ENCODE measurements around the gene SOWAHA.

Gene SOWAHA

DNA sequence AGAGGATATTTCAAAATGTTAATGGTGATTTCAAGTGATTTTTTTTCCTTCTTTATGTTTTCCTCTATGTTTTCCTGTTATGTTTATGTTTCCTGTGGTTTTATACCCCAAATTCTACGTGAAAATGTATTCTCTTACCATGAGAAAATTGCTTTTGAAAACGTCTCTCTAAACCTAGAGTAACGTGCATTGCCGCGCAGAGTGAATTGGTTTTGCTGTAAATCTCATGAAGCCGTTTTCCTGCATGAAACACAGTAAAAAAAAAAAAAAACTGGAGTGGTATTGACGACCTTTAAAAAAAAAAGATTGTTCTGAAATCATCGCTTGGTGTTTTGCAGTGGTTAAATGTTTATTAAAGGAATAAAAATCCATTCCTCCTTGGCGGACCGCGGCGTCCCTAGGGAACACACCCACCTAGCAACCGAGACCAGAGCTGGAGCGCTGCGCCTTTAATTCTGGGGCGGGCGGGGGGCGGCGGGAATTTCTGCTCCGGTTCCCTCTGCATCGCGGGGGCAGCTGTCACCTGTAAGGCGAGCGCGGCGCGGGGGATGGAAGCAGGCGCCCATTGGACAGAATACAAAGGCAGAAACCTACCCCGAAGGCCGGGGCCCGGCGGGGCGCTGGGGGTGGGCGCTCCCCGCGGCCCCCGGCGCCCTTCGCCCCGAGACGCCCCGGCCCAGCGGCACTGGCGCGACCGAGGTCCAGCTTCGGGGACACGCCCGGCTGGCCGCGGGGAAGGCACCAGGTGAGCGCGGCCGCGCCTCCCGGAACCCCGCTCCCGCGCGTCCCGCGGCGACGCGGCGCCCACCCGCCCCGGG is at the start of gene SOWAHA:
TSS of gene SOWAHA (plus strand) at position 522 of the 818 bp plus-strand sequence. CDS start 320 bp downstream, outside the sequence.
- no peak for DNase-seq

DNA sequence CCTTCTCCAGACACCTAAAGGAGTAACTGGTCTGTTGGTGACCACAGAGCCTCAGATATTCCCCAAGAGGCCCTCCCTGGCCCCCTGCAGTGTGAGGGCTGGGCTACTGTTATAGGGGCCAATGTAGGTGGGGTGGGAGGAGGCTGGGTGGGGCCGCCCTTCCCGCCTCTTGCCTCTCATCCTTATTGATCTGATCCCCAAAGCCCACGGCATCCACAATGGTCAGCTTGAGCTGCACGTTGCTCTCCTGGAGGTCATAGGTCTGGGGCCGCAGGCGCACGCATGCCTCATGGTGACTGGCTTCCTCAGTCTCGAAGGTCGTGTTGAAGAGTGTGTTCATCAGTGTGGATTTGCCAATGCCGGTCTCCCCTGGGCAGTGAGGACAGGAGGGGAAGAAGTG is 49.1 kb upstream of the SOWAHA start:
- DNase-seq = no peak

DNA sequence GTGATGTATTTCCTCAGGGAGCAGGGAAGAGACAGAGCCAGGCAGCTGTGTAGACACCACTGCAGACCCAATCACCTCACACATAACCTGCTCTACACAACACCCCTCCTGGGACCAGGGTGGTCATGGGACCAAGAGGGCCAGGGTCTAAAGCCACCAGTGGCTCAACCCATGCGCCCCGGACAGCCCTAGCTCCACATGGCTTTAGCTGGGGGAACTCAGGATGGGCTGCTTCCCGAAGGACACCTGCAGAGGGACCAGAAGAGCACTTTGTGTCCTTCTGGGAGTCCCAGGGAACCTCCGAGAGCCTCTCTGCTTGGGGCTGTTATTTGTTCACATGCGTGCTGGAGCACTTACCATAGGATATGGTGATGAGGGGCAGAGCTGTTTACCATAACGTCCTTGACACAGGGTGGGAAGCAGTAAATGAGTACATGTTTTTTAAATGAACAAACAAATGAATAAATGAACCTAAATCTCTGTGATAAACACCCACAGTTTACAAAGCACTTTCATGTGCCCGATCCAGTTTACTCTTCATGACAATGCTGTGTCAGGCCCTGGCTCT is 48.3 kb upstream of the SOWAHA start:
- no peak for DNase-seq

DNA sequence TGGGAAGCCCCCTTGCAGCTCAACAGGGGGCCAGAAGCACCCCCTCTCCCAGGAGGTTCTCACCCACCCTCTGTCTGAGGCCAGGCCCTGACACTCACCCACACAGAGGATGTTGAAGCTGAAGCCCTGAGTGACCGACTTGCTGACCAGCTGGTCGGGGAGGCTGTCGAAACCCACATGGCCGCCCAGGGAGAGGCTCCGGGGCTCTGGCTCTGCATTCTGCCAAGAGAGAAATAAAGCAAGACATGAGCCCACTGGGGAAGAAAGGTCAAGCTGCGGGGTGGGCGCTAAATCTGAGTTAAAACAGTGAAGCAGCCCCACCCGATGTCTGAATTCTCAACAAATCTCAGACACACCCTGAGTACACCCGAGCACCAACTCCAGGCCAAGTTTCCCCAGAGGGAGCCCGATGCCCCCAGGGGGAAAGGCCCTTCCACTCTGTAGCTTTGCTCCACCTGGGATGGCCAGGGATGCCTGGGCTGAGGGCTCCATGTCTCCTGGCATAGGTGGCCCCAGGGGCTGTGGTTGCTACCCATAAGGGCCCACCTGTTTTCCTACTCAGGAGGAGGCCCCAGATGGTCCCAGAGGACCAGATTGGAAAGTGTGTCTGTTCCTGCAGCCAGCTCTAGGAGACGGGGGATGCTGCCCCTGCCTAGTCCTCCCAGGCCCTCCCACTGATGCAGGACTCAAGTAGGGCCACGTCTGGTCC is 47.6 kb upstream of the SOWAHA start:
- DNase-seq = no peak

DNA sequence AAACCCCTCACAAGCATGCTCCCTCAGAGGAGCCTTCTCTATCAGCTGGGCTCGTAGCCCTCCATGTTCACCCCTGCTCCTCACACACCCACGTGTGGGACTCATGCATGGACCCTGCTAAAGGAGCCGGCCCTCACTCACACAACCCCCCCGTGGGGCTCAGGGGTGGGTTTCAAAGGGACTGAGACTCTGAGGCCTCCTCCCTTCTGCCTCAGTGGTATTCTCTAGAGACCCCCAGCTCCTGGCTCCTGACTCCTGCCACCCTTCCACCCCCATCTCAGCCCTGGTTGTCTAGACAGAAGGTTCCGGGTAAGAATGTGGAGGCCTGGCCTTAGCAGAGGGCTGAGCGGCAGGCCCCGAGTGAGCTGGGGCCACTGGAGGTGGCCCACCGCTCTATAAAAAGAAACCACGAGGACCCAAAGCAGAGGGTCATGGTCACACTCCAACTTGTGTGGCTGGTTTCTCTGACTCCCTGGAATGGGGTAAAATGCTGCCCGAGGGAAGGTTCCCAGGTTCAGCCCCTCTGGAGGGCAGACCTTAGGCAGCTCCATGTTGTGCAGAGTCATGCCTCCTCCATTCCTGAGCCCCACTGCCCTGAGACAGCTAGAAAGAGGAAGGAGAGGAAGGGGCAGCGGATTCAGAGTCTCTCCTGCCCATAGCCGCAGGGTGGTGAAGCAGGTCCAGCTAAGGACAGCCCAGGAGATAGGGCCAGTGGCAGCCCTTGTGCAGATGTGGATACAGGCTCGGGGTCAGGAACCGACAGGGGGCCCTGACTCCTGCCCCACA is 46.9 kb upstream of the SOWAHA start:
- DNase-seq = no peak

DNA sequence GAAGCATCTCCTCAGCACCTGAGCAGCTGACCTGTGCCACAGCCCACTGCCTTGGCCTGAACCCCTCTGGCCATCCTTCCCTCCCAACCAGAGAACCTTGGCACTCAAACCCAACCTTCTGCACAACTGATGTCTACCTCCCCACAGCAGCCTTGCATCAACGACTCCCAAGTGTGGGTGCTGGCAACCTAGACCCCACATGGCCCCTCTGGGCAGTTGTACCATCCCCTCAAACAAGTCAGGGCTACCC is 46.4 kb upstream of the SOWAHA start:
- DNase-seq = no peak

DNA sequence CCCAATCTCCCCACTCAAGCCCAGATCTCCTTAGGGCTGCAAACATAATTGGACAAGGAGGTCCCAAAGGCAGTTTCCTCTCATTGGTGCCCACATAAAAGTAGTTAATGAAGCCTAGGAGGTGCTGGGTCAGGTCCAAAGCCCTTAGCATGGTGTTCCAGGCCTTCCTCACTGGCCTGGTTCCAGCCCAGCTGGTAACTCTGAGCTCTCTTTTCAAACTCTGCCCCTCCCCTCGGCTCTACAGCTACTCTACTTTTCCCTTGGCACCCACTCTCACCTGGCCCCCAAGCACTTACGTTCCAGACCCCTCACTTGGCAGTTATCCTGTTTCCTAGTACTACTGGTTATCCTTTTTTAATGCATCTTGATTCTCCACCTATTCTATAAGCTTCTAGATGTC is 46.0 kb upstream of the SOWAHA start:
- no peak for DNase-seq

DNA sequence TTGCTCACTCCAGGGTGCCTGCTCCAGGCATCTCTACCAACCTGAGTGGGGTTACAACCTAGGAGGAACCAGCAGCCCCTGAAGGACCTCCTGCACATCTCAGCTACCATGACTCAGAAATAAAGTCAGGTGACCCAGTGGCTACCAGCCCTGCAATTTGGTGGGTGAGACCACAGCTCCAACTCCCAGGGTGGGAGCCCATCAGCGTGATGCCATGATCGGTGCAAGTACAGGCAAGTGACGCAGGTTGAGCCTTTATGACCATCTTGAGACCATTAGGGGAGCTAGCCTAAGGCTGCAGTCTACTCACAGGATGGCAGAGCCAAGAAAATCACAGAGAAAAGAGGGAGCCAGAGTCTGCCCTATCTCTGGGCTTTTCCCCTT is 44.6 kb upstream of the SOWAHA start:
- no peak for DNase-seq

DNA sequence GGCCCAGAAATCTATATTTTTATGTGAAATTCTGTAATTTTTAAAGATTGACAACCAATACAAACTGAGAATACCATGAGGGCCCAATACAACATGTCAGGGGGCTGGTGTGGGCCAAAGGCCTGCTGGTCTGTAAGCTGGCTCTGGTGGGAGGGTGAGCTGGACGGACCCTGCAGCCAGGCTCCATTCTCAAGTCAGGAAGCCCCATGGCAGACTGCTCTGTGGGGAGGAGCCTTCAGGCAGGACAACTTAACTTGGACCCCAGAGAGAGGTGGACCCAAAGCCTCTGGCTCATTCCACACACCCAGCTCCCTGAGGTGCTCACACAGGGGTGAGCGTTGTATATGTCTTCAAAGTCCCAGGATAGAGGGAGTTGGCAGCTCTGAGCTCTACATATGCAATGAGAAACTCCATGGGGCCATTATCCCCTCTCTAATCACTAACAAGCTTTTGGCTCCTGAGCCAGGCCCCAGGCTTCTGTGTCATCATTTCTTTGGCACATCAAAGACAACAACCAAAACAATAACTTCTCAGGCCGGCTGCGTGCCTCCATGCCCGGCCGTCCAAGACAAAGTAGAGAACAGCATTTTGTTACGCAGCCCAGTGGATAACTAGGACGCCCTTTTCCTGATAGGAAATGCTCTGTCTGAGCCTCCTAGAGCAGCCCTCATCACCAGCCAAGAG is 42.5 kb upstream of the SOWAHA start:
- DNase-seq = no peak

DNA sequence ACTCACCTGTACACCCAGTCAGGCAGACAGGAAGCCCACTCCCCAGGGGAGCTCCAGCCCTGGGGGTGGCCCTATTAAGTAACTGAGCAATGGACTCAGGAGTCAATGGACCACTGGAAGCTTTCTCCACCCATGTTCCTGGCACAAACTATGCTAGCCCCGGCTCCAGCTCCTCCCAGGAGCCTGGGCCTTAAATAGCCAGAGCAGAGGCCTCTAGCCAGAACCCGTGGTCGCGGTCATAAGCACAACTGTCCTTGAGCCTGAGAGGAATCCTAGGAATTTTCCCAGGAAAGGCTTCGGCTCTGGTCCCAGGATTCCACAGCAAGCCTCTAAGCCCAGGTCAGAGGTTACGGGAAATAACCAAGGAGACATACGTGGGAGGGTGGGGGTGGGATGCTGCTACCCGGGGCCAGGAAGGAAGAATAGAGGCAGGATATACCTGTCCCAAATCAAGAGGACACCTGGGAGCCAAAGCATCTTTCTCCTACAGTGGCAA is 41.6 kb upstream of the SOWAHA start:
- no peak for DNase-seq

DNA sequence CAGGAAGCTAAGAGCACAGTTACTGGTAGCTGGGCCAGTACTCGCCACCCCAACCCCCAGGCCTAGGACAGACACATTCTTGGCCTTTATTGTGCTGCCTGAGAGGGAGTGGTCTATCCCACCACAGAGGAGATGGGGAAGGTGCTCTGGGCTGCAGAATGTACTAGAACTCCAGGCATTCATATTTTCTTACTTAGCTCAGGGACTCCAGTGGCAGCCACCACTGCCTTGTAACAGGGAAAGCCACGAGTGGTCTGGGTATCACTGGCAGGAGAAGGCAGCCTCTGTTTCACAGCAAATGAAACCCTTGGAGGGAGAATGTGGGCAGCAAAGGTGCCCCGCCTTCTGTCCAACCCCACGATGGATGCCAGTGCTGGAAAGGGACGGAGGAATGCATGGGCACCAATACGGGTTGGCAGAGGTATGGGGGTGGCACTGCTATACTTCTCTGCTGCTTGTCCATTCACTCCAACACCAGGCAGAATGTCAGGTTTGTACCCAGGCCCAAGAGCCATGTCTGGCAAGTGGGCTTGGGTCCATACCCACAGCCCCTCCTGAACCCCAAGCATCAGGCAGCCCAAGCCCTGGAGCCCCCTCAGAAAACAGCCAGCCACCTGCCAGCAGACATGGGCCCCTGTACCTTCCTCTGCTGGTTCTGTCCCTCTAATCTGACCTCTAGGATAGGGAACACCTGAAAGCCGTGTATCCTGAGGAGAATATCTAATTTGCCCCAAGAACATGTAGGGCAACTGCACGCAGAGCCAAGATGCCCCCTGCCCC is 40.6 kb upstream of the SOWAHA start:
- DNase-seq = no peak

DNA sequence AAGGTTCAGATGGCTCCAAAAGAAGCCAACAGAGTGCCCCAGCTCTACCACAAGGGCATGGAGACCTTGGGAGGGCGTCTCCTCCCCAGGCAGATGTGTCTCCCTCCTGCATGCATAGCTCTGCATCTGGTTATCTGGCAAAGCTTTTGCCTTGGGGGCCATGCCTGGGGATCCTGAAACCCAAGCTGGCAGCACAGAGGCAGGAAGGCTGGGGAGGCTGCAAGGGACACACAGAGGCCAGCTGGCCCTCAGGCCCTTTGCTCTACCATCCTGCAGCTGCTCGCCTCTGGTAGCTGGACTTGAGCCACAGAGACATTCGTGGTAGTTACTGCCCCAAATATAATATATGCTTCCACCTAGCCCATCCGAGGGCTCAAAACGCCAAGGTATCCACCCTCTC is 40.0 kb upstream of the SOWAHA start:
- no peak for DNase-seq

DNA sequence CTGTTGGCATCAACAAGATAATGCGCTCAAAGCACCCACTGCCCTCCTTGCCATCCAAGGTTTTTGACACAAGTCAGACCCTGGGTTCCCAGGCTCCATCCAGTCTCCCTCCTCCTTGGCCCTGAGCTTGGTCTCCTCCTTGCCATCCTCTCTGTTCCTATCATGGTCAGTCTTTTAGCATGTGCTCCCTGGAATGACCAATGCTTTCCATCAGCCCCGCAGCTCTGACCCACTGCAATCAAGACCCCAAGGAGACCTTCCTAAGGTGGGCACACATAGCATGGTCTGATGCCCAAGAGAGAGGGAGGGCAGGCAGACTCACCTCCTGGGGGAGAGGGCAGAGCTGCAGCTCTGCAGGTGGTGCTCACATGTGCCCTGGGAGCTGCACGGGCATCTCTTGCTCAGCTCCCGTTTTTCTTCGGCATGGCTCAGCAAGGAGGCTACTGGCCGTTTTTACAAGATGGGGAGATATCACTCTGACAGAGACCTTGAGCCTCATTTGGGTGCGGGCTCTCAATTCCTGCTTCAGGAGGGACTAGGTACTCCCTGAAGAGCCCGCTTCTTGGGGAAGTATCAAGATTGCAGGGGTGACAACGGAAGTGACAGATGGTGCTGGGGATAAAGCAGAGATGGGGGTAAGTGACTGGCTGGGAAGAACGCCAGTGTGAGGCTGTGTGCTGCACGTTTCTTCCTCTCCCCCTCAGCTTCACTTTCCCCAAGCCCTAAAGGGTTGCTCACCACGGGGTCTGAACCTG is 39.3 kb upstream of the SOWAHA start:
- DNase-seq = no peak

DNA sequence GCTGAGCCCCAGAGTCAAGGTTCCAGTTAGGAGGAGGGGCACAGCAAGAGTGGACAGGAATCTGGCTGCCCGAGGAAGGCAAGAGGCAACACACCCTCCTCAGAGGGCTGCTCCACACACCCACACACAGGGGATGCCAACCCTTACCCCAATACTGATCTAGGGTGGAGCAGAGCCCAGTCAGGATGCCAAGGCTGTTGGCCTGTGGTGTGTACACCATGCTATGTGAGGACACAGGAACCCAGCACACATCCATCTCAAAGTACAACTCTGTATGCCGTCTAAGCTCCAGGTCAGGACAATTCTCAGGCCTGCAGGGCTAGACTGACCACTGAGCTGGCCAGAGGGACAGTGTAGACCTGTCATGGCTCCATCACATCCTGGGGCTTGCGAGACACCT is 38.7 kb upstream of the SOWAHA start:
- no peak for DNase-seq

DNA sequence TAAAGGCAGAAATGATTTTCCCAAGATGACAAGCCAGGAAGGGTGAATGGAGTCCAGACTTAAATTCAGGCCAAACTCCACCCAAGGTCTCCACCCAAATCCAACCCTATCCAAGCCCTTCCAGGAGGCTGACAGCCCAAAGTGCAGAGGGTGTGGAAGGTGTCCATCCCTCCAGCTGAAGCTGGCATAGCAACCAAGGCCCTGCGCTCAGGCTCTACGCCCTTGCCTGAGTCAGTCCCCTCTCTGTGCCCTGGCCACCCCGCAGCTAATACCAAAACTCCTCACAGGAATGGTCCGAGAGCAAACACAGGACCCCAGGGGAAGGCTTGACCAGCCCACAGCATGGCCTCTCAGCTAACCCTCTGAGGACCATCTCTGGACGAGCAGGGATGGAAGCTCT is 38.2 kb upstream of the SOWAHA start:
- no peak for DNase-seq

DNA sequence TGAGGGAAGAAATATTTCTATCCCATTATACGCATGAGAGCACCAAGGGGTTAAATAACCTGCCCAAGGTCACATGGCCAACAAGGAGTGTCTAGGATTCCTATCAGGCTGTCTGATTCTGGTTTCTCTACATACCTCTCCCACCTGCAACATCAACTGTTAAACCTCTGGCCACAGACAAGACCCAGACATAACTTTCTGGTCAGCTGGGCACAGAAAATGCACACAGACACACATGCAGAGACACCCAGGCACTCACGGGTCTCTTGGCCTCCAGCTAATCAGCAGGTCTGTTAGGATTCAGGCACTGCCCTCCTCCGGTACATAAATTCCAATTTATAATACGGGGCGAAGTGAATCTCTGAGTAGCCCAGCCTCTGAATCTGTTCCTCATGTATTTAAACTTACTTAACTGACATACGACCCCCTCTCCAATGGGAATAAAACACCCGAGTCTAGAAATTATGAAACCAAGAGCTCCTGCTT is 37.6 kb upstream of the SOWAHA start:
- DNase-seq = no peak

DNA sequence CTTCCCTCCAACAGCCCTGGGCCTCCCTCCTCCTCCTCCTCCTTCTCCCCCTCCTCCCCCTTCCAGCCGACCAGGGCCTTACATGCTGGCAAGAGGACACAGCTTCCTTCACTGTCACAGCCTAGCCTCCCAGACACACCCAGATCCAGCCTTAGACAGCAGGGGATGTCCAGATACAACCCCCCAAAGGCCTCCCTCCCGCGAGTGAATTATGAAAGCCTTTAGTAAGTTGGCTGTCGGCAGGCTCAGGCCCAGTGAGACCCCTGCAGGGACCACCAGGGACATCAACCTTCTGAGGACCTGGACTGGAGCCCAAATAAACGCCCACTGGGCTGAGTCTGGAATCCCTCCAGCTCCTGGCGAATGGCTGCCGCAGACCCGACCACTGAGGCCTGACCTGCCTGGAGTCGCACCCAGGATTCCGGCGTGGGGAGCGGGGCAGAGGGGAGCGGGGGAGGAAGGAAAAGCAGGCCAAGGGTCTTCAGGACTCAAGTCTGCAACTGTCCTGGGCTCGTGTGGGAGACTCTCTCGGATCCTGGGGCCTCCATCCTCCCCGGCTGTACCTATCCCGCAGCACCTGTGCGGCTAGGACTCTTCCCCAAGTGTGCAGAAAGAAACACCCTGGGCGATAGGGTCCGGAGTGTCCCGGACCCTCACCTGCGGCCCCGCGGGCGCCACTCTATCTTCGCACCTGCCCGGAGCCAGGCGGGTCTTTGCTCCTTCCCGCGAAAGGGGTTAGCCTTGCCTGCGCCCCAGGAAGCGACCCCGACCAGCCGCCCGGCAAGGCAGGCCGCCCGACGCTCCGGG is 36.8 kb upstream of the SOWAHA start:
- no peak for DNase-seq

DNA sequence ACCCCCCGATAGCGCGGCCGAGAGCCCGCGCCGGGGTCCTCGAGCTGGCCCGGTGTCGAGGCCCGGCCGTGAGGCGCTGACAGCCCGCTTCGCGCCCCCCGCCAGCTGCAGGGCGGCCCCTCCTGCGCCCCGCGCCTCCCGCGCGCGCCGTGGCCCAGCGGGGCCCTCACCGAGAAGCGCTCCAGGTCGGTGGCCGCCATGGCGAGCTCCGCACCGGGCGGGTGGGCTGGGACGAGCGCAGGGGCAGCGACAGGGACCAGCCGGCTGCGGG is 36.2 kb upstream of the SOWAHA start:
- no peak for DNase-seq

DNA sequence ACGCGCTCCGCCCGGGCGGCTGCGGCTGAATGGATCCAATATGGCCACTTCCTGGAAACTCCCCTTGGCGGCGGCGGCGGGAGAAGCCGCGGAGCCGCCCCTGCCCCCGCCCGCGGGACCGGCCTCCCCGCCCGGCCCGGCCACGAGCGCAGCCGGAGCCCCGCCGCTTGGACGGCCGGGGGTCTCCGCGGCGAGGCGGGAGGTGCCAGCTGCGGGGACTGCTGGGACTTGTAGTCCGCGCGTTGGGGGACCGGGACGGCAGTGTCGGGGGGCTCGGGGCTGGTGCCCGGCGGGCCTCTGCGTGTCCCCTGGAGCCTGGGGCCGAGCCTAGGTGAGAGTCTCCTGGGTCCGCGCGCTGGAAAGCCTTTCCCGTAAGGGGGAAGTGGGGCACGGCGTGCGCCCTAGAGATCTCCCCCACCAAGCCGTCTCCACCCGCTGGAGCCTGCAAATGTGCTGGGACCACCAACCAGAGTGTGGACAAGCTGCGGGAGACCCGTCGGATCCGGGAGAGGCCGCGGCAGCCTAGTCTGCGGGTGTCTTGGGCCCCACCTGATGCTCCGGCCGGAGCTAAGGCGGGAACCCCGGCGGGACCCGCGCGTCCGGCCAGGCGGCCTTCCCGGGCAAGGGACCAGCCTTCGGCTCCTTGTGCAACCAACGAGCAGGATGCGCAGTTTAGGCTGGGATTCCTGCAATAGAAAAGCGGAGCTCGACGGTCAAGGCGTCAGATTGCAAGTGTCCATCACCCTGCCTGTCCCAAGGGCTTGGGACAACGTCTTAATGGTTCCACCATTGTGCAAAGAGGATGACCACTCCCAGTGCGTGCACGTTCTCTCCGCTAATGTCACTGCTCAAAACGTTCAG is 35.7 kb upstream of the SOWAHA start, which contains the start of gene SEPTIN8:
TSS of gene SEPTIN8 (minus strand) at position 31 of the 861 bp plus-strand sequence. CDS start 102 bp downstream, outside the sequence.
- DNase-seq = no peak

Data from DMS153 (cell line).